T47D (cell line): ENCODE results near the gene PCK1.

ENCODE experiments used
- DNase-seq, 2 experiments: peaks; one replicate each; pipeline versions ENCODE4 v3.0.0 to v3.0.0-alpha.2; 2011 to 2012; ENCODE audit warnings: low read depth in 1 of 2, low spot score in 1 of 2
- JUND ChIP-seq: IDR thresholded peaks from 2 replicates; pipeline ENCODE4 v1.6.1; 2012; ENCODE audit warnings: low read depth
- in situ Hi-C: cut with HindIII; loops from 2 replicates; pipeline ENCODE4 v1.10.0; 2016; ENCODE audit warnings: low sequenced_read_pairs, low pct_unique_long_range_greater_than_20kb

PCK1 gene

DNA sequence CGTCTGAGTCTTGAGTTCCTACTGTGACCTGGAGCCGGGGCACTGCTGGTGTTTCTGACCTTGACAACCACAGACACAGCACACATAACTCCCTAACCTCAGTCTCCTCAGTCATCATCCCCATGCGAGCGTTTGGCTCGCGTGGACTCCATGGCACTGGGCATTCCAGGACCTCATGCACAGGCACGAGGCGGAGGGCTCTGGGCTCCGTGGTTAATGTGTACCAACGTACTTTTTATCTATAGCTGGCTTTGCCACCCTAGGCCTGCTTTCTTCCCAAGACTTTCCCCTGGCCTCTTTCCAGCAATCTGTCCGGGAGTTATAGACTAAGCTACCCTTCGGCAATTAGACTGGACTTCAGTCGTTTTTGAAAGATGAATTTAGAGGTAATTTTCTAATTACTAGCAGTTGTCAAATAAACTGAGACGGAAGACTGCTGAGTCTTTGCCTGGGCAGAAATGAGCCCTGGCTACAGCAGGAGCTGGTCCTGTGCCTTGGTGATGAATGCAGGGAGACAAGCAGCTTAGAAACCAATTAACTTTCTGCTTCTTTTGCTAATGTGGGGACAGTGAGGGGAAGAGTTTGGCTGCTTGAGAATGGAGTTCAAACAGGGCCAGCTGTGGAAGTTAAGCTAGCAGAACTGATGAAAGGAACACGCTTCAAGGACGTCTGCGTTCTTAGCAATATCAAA, 19.9 kb upstream of the PCK1 start:
- in situ Hi-C loops, result no loop called here
- no peak for TF ChIP-seq JUND
- DNase-seq, result no peak

DNA sequence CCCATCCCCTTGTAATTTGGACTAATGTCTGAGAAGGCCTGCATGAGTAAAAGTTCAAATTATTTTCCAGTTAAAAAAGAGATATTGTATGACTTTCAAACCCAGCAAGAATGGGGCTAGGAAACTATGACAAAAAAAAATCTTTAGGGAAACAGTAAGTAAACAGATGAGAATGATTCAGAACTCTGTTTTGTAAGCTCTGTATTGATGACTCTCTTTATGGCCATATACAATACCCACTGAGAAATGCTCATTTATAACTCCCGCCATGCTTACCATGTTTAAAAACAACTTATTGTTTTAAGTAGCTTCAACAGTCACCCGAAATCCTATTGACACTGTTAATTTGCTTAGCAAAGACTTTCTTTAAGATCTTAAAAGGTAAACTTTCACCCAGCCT, 17.2 kb upstream of the PCK1 start:
- TF ChIP-seq JUND, result no peak
- no peak for DNase-seq
- in situ Hi-C loops, result no loop called here

DNA sequence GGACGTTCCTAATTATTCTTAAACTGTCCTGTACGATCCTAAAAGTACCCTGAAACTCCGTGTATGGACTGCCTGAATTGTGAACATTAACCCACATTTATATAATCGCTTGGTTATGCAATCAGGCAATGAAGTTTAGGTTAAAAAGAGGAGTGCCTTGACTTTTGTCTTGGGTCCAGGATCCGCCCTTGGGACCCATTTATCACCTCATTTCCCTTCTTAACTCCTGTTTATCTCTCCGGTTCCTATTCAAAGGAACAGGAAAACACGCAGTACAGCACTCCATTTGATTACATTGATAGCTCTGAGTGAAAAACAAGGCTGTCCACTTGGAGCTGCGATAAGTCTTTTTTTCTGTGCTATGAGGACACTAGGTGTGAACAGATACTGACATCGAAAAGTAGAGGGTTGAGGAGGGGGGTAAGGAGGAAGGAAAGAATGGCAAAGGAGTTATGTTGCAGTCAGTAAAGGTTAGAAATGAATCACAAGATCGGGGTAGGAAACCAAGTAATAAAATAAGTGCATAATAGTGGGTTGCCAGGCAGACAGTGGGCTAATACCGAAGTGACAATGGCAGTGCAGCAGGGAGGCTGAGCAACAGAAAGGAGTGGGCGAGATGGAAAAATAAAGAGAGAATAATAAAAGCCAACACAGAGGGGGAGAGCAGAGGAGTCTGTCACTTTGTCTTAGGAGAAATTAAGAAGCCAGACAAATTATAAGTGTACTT, 15.9 kb upstream of the PCK1 start:
- TF ChIP-seq JUND, result no peak
- in situ Hi-C loops, result no loop called here
- no peak for DNase-seq

- no peak for TF ChIP-seq JUND
- no peak for DNase-seq
- in situ Hi-C loops, result no loop called here
Measured at GRCh38 chr20:57545927-57546662, 14.8 kb upstream of the PCK1 start.

DNA sequence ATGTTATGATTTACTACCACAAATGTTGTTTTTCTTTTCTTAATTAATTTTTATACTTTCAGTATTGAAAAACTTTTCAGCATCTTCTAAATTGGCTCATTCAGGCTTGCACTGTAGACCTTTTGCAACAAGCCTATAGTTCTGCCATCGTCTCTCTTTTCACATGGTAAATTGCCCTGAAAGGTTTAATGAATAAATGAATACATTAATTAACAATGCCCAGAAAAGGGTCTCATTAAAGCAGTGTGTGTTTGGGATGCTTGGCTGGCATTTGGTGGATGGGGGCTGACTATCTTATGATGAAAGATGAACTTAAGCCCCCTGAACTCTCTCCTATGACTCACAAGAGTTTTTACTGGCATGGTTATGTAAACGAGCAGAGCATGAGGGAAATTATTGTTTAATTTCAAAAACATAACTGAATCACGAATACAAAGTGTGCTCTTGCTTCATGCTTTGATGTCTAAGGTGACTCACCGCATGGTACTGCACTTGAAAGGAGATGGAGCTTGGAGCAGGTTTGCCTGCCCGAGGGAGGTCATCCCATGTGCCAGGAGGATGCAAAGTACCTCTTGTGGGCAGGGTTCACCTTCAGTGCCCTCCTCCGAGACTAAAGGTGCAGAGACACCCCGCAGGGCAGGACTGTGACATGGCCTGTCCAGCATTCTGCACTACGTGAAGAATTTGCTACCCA, 13.8 kb upstream of the PCK1 start:
- no peak for TF ChIP-seq JUND
- in situ Hi-C loops, result no loop called here
- no peak for DNase-seq

- in situ Hi-C loops, result no loop called here
- no peak for TF ChIP-seq JUND
- no peak for DNase-seq
Measured at GRCh38 chr20:57548177-57549058, 12.5 kb upstream of the PCK1 start.

DNA sequence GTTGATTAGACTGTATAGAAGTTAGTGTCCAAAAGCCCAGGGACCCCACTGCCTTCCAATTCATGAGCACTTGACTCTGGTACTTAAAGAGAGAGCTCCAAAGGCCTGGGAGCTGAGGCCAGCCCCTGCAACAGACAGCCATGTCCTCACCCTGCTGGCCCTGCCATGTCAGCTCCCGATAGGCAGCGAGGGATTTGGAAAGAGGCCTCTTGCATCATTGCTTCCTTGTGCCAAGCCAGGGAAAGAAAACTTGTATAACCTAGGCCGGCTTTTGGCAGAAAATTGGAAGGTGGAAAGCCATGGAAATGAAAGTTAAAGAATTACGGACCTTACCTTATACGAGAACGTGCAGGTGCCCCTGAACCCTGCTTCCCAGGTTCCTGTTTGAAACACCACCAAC, 8.4 kb upstream of the PCK1 start:
- in situ Hi-C loops, result no loop called here
- no peak for TF ChIP-seq JUND

GRCh38 chr20:57553376-57554018, 7.4 kb upstream of the PCK1 start:
- DNase-seq, result no peak
- in situ Hi-C loops, result no loop called here
- TF ChIP-seq JUND, result no peak

More for the DNA sequence above, 8.4 kb upstream of the PCK1 start:
- no peak for DNase-seq

- no peak for DNase-seq
- in situ Hi-C loops, result no loop called here
- TF ChIP-seq JUND, result no peak
Measured at GRCh38 chr20:57555457-57556184, 5.3 kb upstream of the PCK1 start.

DNA sequence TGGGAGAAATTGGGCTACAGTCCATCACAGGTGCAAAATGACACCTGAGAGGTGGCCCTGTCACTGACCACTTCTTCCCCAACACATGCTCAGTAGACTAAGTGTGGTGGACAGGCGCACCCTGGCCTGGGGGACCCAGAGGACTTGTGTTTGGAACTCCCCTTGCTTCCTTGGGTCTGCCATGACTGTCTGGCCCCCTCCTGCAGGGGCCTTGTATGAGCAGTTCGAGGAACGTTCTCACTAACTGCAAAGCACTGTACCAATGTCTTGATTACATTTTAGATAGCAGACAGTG, 4.0 kb upstream of the PCK1 start:
- in situ Hi-C loops, result no loop called here
- no peak for DNase-seq
- TF ChIP-seq JUND, result no peak
